SK-N-SH (cell line): ENCODE data around the gene CDK15. TPM values are rescaled to one million over a fixed set of nuclear protein-coding genes. Genes with fewer than 3 reads are reported as not detected.

Experiments
- CTCF ChIA-PET: fragments of 300-600, 350-600 bp; formaldehyde crosslinking; extraction: SDS; loops from one replicate; lab custom pipeline; 2021; lab: Yijun Ruan, JAX
- POLR2A ChIA-PET: fragments of 350-600 bp; sonication (Branson Sonifier 250); formaldehyde crosslinking; extraction: SDS; loops from one replicate; lab custom pipeline; 2020; ENCODE audit warnings: antibody characterized with exemption, inconsistent platforms; lab: Yijun Ruan, JAX
- DNase-seq: peaks from one replicate; pipeline ENCODE4 v3.0.0; 2012
- H2AFZ ChIP-seq: fragments of 200-600 bp; sonication (generic); 2 replicates; pipeline ENCODE4 v1.8.1; 2016; ENCODE audit warnings: antibody characterized with exemption, mild to moderate bottlenecking, low read depth
- H3F3A ChIP-seq: fragments of 200-600 bp; sonication (generic); replicated peaks from 2 replicates; pipeline ENCODE3; 2016; ENCODE audit warnings: antibody characterized with exemption, mild to moderate bottlenecking; ENCODE audit not compliant: insufficient read depth
- H3K27ac ChIP-seq, 2 experiments: fragments of 200-500 bp in 1 of 2; fragments of 200-600 bp in 1 of 2; sonication (Bioruptor generic) in 1 of 2; sonication (generic), shearing (Covaris generic) in 1 of 2; 2 replicates each; pipeline versions ENCODE4 v1.5.1 to v1.6.1; 2014 to 2016; ENCODE audit warnings: low read depth in 2 of 2, inconsistent platforms in 1 of 2, low read length in 1 of 2, mild to moderate bottlenecking in 1 of 2, mixed read lengths in 1 of 2
- H3K27me3 ChIP-seq: fragments of 200-600 bp; sonication (generic), shearing (Covaris generic); 2 replicates; pipeline ENCODE4 v1.6.1; 2016; ENCODE audit warnings: mixed run types; ENCODE audit not compliant: insufficient read depth
- H3K36me3 ChIP-seq, 2 experiments: fragments of 200-500 bp in 1 of 2; fragments of 200-600 bp in 1 of 2; sonication (Bioruptor generic) in 1 of 2; sonication (generic) in 1 of 2; replicated peaks in 1 of 2; 2 replicates each; pipeline versions ENCODE3 to v1.5.1; 2014 to 2016; ENCODE audit warnings: low read length in 1 of 2, mild to moderate bottlenecking in 1 of 2; ENCODE audit not compliant: insufficient read depth in 2 of 2, control insufficient read depth in 1 of 2
- H3K4me1 ChIP-seq, 2 experiments: fragments of 200-500 bp in 1 of 2; fragments of 200-600 bp in 1 of 2; sonication (Bioruptor generic) in 1 of 2; sonication (generic), shearing (Covaris generic) in 1 of 2; 2 replicates each; pipeline versions ENCODE4 v1.5.1 to v1.6.1; 2014 to 2016; ENCODE audit warnings: low read depth in 1 of 2, low read length in 1 of 2, mixed run types in 1 of 2; ENCODE audit not compliant: insufficient read depth in 2 of 2, control insufficient read depth in 1 of 2
- H3K4me2 ChIP-seq: fragments of 200-600 bp; sonication (generic), shearing (Covaris generic); 2 replicates; pipeline ENCODE4 v1.6.1; 2017; ENCODE audit warnings: mixed run types
- H3K4me3 ChIP-seq, 2 experiments: fragments of 200-500 bp in 1 of 2; fragments of 200-600 bp in 1 of 2; sonication (Bioruptor generic) in 1 of 2; sonication (generic), shearing (Covaris generic) in 1 of 2; 2 replicates each; pipeline versions ENCODE4 v1.5.1 to v1.8.1; 2014 to 2016; ENCODE audit warnings: low read depth in 2 of 2, inconsistent platforms in 1 of 2, low read length in 1 of 2, mild to moderate bottlenecking in 1 of 2, mixed read lengths in 1 of 2, moderate library complexity in 1 of 2
- H3K79me2 ChIP-seq: fragments of 200-600 bp; sonication (generic); 2 replicates; pipeline ENCODE4 v1.8.1; 2017; ENCODE audit warnings: mild to moderate bottlenecking; ENCODE audit not compliant: insufficient read depth
- H3K9ac ChIP-seq: fragments of 200-600 bp; sonication (generic); 2 replicates; pipeline ENCODE4 v1.6.1; 2017; ENCODE audit warnings: mixed run types
- H3K9me2 ChIP-seq: fragments of 200-600 bp; sonication (generic); 2 replicates; pipeline ENCODE4 v1.6.1; 2017; ENCODE audit warnings: mixed run types
- H3K9me3 ChIP-seq: fragments of 200-600 bp; sonication (generic); 2 replicates; pipeline ENCODE4 v1.6.1; 2017; ENCODE audit warnings: mixed run types, mild to moderate bottlenecking, moderate library complexity
- H4K20me1 ChIP-seq: fragments of 200-600 bp; sonication (generic); 2 replicates; pipeline ENCODE4 v1.6.1; 2017; ENCODE audit warnings: mild to moderate bottlenecking, mixed run types; ENCODE audit not compliant: insufficient read depth
- ELF1 ChIP-seq: IDR thresholded peaks from 2 replicates; pipeline ENCODE4 v1.4.0; 2012
- EP300 ChIP-seq, 2 experiments: IDR thresholded peaks; 2 replicates each; pipeline versions ENCODE4 v1.4.0 to v1.6.1; 2012; ENCODE audit warnings: borderline replicate concordance in 1 of 2, low read depth in 1 of 2, low read length in 1 of 2
- EZH2phosphoT487 ChIP-seq: fragments of 200-600 bp; sonication (generic); IDR thresholded peaks from 2 replicates; pipeline ENCODE4 v1.6.1; 2017; ENCODE audit warnings: low read depth, mixed run types, mild to moderate bottlenecking, antibody characterized with exemption, moderate library complexity, borderline replicate concordance
- FOXJ3 ChIP-seq: sonication (generic); formaldehyde crosslinking; IDR thresholded peaks from 2 replicates; pipeline ENCODE4 v1.5.1; 2020; ENCODE audit warnings: mild to moderate bottlenecking, missing genetic modification reagents
- GATA2 ChIP-seq: sonication (generic); formaldehyde crosslinking; IDR thresholded peaks from 2 replicates; pipeline ENCODE4 v1.5.0; 2020; ENCODE audit warnings: mild to moderate bottlenecking, missing genetic modification reagents
- IRF3 ChIP-seq: fragments of 150-350 bp; IDR thresholded peaks from 2 replicates; pipeline ENCODE4 v1.6.1; 2016; ENCODE audit warnings: mild to moderate bottlenecking, low read depth, low read length
- MEF2A ChIP-seq: IDR thresholded peaks from 2 replicates; pipeline ENCODE4 v1.4.0; 2012; ENCODE audit warnings: low read depth, borderline replicate concordance
- MXI1 ChIP-seq: IDR thresholded peaks from 2 replicates; pipeline ENCODE4 v1.6.1; 2012; ENCODE audit warnings: mild to moderate bottlenecking, low read depth, low read length, improper control_type of control experiment
- NFIC ChIP-seq: IDR thresholded peaks from 2 replicates; pipeline ENCODE4 v1.4.0; 2012; ENCODE audit warnings: borderline replicate concordance
- POLR2AphosphoS5 ChIP-seq: IDR thresholded peaks from 2 replicates; pipeline ENCODE4 v1.6.1; 2012; ENCODE audit warnings: low read depth, low read length
- RCOR1 ChIP-seq: fragments of 150-350 bp; IDR thresholded peaks from 2 replicates; pipeline ENCODE4 v1.6.1; 2017; ENCODE audit warnings: antibody characterized with exemption, low read length
- REST ChIP-seq: IDR thresholded peaks from 2 replicates; pipeline ENCODE4 v1.6.1; 2012; ENCODE audit warnings: mild to moderate bottlenecking, low read depth, low read length, moderate library complexity
- TAF1 ChIP-seq: IDR thresholded peaks from 2 replicates; pipeline ENCODE4 v1.6.1; 2012; ENCODE audit warnings: low read depth, mild to moderate bottlenecking, low read length, moderate library complexity, borderline replicate concordance
- TCF12 ChIP-seq: IDR thresholded peaks from 2 replicates; pipeline ENCODE4 v1.4.0; 2012
- TEAD4 ChIP-seq: IDR thresholded peaks from 2 replicates; pipeline ENCODE4 v1.4.0; 2012; ENCODE audit warnings: mild to moderate bottlenecking, borderline replicate concordance; ENCODE audit not compliant: insufficient read depth
- USF1 ChIP-seq: IDR thresholded peaks from 2 replicates; pipeline ENCODE4 v1.4.0; 2012; ENCODE audit warnings: low read depth, borderline replicate concordance
- USF2 ChIP-seq: fragments of 150-350 bp; IDR thresholded peaks from 2 replicates; pipeline ENCODE4 v1.6.1; 2017; ENCODE audit warnings: antibody characterized with exemption, low read length, low read depth, borderline replicate concordance
- YY1 ChIP-seq: IDR thresholded peaks from 2 replicates; pipeline ENCODE4 v1.4.0; 2012; ENCODE audit warnings: low read depth, mild to moderate bottlenecking
- ZBTB33 ChIP-seq: IDR thresholded peaks from 2 replicates; pipeline ENCODE4 v1.4.0; 2012; ENCODE audit warnings: low read depth, borderline replicate concordance
- WGBS: methylation state at CpG from one replicate; pipeline ENCODE4 v1.1.6; 2017; ENCODE audit warnings: low lambda C conversion rate; 5-methylcytosine and 5-hydroxymethylcytosine counted together
- polyA plus RNA-seq, 3 experiments: library from polyadenylated mRNA; depleted of rRNA; stranded (reverse); fragments of >200 nt; gene quantifications; 2 replicates each; pipeline ENCODE4 v1.2.3, GENCODE V29; 2012

CDK15 gene
- polyA plus RNA-seq, 1 of the 3 experiments (the other 2 are of a cell fraction), result 1.8 TPM

GRCh38 chr2:201883606-201884369 is 77.5 kb downstream of the CDK15 start:
- POLR2A ChIA-PET, result no interaction called here

More at GRCh38 chr2:201883606-201884369, 77.5 kb downstream of the CDK15 start:
- H3K27me3 ChIP-seq, result no peaks in the 10 kb centered on the region
- H3K27ac ChIP-seq, result peak overlapping the region in 1 of 2 experiments; percentile 44; a peak in 2 of 4 replicates
- CTCF ChIA-PET, result interaction anchor here (1.3 kb wide), 2 partner anchors 23 to 47 kb away, joined by 3 read pairs; no protein-coding TSS in a partner anchor
- H3K36me3 ChIP-seq, result no peaks in the 10 kb centered on the region
- no peaks in the 10 kb centered on the region for H3K9me2 ChIP-seq
- no peak overlapping the region for H3K4me3 ChIP-seq
- H3K4me1 ChIP-seq, result peaks cover 51 to 62% of the 10 kb centered on the region in 2 experiments
- H3F3A ChIP-seq, result peaks cover 15% of the 10 kb centered on the region
- no peaks in the 10 kb centered on the region for H3K79me2 ChIP-seq
- no peak for TF ChIP-seq USF2
- TF ChIP-seq USF1, result no peak
- TF ChIP-seq TEAD4, result no peak
- TF ChIP-seq MEF2A, result no peak
- no peak for TF ChIP-seq FOXJ3 (CRISPR knock-in tag)
- TF ChIP-seq IRF3, result no peak
- TF ChIP-seq ELF1, result no peak
- no peak for TF ChIP-seq POLR2AphosphoS5
- TF ChIP-seq YY1, result no peak
- TF ChIP-seq REST, result no peak
- no peak for TF ChIP-seq NFIC
- no peak for TF ChIP-seq TCF12
- no peak for TF ChIP-seq ZBTB33
- no peak for TF ChIP-seq EZH2phosphoT487
- no peak for TF ChIP-seq MXI1
- TF ChIP-seq EP300 (IDR thresholded peaks at IDR 0.05; ENCODE audit: borderline replicate concordance in 1 of 2, low read depth in 1 of 2, low read length in 1 of 2), result no peak
- TF ChIP-seq TAF1, result no peak
- no peak for TF ChIP-seq GATA2 (CRISPR knock-in tag)
- no peak for TF ChIP-seq RCOR1
- H3K4me2 ChIP-seq, result no peak overlapping the region
- H3K9ac ChIP-seq, result no peak overlapping the region
- no peak overlapping the region for H2AFZ ChIP-seq
- H4K20me1 ChIP-seq, result no peaks in the 10 kb centered on the region
- 86% methylated on average over 8 of the region's 8 CpGs for WGBS
- no peaks in the 10 kb centered on the region for H3K9me3 ChIP-seq
- no peak for DNase-seq
